GM23338 (cell line): ENCODE results near the gene JAK3.

Source experiments
- CREB1 ChIP-seq: fragments of 250-450 bp; sonication (Bioruptor Pico); IDR thresholded peaks from 2 replicates; pipeline ENCODE4 v1.5.0; 2020; ENCODE audit warnings: low read depth, mild to moderate bottlenecking, moderate library complexity
- CTCF ChIP-seq, 2 experiments: fragments of 200-600 bp in 1 of 2; sonication (generic) in 1 of 2; conservative IDR thresholded peaks; 2 replicates each; pipeline versions ENCODE4 v1.5.1 to v1.6.1; 2016 to 2017; ENCODE audit warnings: antibody characterized with exemption in 2 of 2, low read depth in 2 of 2, mild to moderate bottlenecking in 2 of 2, moderate library complexity in 1 of 2
- ETS1 ChIP-seq: IDR thresholded peaks from 2 replicates; pipeline ENCODE4 v1.6.1; 2016; ENCODE audit warnings: antibody characterized with exemption
- EZH2 ChIP-seq: fragments of 200-600 bp; sonication (generic); IDR thresholded peaks from one replicate; pipeline ENCODE4 v1.8.0; 2017; ENCODE audit warnings: antibody characterized with exemption, mild to moderate bottlenecking, low read depth; ENCODE audit not compliant: unreplicated experiment
- EZH2phosphoT487 ChIP-seq: fragments of 200-600 bp; sonication (generic); IDR thresholded peaks from one replicate; pipeline ENCODE4 v1.8.1; 2018; ENCODE audit warnings: antibody characterized with exemption; ENCODE audit not compliant: unreplicated experiment
- JUNB ChIP-seq: IDR thresholded peaks from one replicate; pipeline ENCODE4 v1.6.1; 2016; ENCODE audit warnings: antibody characterized with exemption; ENCODE audit not compliant: unreplicated experiment
- POLR2AphosphoS5 ChIP-seq: IDR thresholded peaks from 2 replicates; pipeline ENCODE4 v1.6.1; 2016; ENCODE audit warnings: antibody characterized with exemption, low read depth
- REST ChIP-seq: IDR thresholded peaks from one replicate; pipeline ENCODE4 v1.6.1; 2018; ENCODE audit warnings: antibody characterized with exemption; ENCODE audit not compliant: unreplicated experiment
- ZNF331 ChIP-seq: fragments of 250-450 bp; sonication (Bioruptor Pico); IDR thresholded peaks from 2 replicates; pipeline ENCODE4 v1.5.0; 2020; ENCODE audit warnings: low read depth, mild to moderate bottlenecking, moderate library complexity
- ZNF462 ChIP-seq: fragments of 250-450 bp; sonication (Bioruptor Pico); IDR thresholded peaks from 2 replicates; pipeline ENCODE4 v1.5.0; 2020; ENCODE audit warnings: mild to moderate bottlenecking, moderate library complexity

GRCh38 chr19:17871032-17871877, 23.5 kb upstream of the JAK3 start:
- TF ChIP-seq CTCF (conservative IDR thresholded peaks at IDR 0.05; ENCODE audit: low read depth in 2 of 2) (no peak), EZH2 (no peak), EZH2phosphoT487 (no peak), ETS1 (no peak), CREB1 (CRISPR knock-in tag) (no peak), POLR2AphosphoS5 (no peak), JUNB (no peak), REST (no peak), ZNF331 (CRISPR knock-in tag) (no peak), ZNF462 (CRISPR knock-in tag) (no peak)
